Endothelial cell of umbilical vein (primary cell): Measurements from ENCODE around the gene CYP2C19. TPM values are rescaled to one million over a fixed set of nuclear protein-coding genes. Genes with fewer than 3 reads are reported as not detected.

Experiments used
- BruUV-seq: library from RNA; stranded (reverse); fragments of 400-500 nt; replicated peaks from 2 replicates; lab custom pipeline; 2021; lab: Mats Ljungman, UMichigan
- CTCF ChIA-PET: fragments of 300-600, 350-600 bp; sonication (Branson Sonifier 250); formaldehyde crosslinking; loops from one replicate; lab custom pipeline; 2021; ENCODE audit warnings: antibody characterized with exemption, inconsistent platforms; lab: Charles Lee
- POLR2A ChIA-PET: fragments of 300-600, 350-600 bp; sonication (Branson Sonifier 250); formaldehyde crosslinking; loops from one replicate; lab custom pipeline; 2021; ENCODE audit warnings: antibody characterized with exemption, inconsistent platforms; lab: Charles Lee
- DNase-seq: peaks from one replicate; pipeline ENCODE4 v3.0.0-alpha.2; 2011; ENCODE audit warnings: low read depth, low spot score
- FAIRE-seq: peaks from 2 replicates; lab custom pipeline; 2011; peaks lifted over from hg19 to GRCh38; lab: Jason Lieb, UNC
- H2AFZ ChIP-seq: 2 replicates; pipeline ENCODE4 v1.6.0; 2012; ENCODE audit warnings: low read depth, low read length, control low read depth, inconsistent platforms
- H3K27ac ChIP-seq: 2 replicates; pipeline ENCODE4 v1.5.1; 2011; ENCODE audit warnings: low read depth, mild to moderate bottlenecking, control low read depth, low read length, moderate library complexity; ENCODE audit not compliant: insufficient read depth
- H3K27me3 ChIP-seq, 2 experiments: 2 replicates each; pipeline versions ENCODE4 v1.6.0 to v1.6.1; 2011; ENCODE audit warnings: low read length in 2 of 2, mixed read lengths in 1 of 2; ENCODE audit not compliant: control insufficient read depth in 2 of 2, insufficient read depth in 2 of 2
- H3K36me3 ChIP-seq, 2 experiments: 2 replicates in 1 of 2; 3 replicates in 1 of 2; pipeline ENCODE4 v1.5.1; 2011; ENCODE audit warnings: low read length in 2 of 2, mild to moderate bottlenecking in 1 of 2, moderate library complexity in 1 of 2; ENCODE audit not compliant: control insufficient read depth in 2 of 2, insufficient read depth in 2 of 2; ENCODE audit errors: extremely low read depth in 1 of 2
- H3K4me1 ChIP-seq: 3 replicates; pipeline ENCODE4 v1.5.1; 2011; ENCODE audit warnings: mild to moderate bottlenecking, low read length; ENCODE audit not compliant: control insufficient read depth, insufficient read depth; ENCODE audit errors: extremely low read depth
- H3K4me2 ChIP-seq: 2 replicates; pipeline ENCODE4 v1.6.1; 2011; ENCODE audit warnings: low read length, control low read depth, mixed read lengths; ENCODE audit not compliant: insufficient read depth
- H3K4me3 ChIP-seq, 3 experiments: fragments of 200-600 bp in 1 of 3; sonication (generic), shearing (Covaris generic) in 1 of 3; replicated peaks in 1 of 3; 2 replicates each; pipeline ENCODE4 v1.5.1; 2011 to 2016; ENCODE audit warnings: control low read depth in 3 of 3, low read length in 3 of 3, mild to moderate bottlenecking in 2 of 3, inconsistent platforms in 1 of 3, low read depth in 1 of 3, moderate library complexity in 1 of 3; ENCODE audit not compliant: insufficient read depth in 1 of 3
- H3K79me2 ChIP-seq: 2 replicates; pipeline ENCODE4 v1.6.0; 2012; ENCODE audit warnings: low read length, inconsistent platforms; ENCODE audit not compliant: control insufficient read depth, insufficient read depth
- H3K9ac ChIP-seq: replicated peaks from 2 replicates; pipeline ENCODE3; 2011; ENCODE audit warnings: low read length, control low read depth; ENCODE audit not compliant: insufficient read depth; ENCODE audit errors: extremely low read depth
- H3K9me1 ChIP-seq: replicated peaks from 3 replicates; pipeline ENCODE4 v1.6.0; 2011; ENCODE audit warnings: mild to moderate bottlenecking, low read length; ENCODE audit not compliant: control insufficient read depth, insufficient read depth; ENCODE audit errors: extremely low read depth
- H3K9me3 ChIP-seq: replicated peaks from 2 replicates; pipeline ENCODE4 v1.5.1; 2012; ENCODE audit warnings: low read length, inconsistent platforms; ENCODE audit not compliant: control insufficient read depth, insufficient read depth
- H4K20me1 ChIP-seq: replicated peaks from 2 replicates; pipeline ENCODE3; 2011; ENCODE audit warnings: mild to moderate bottlenecking, low read length; ENCODE audit not compliant: control insufficient read depth, insufficient read depth; ENCODE audit errors: extremely low read depth
- CTCF ChIP-seq, 2 donors: IDR thresholded peaks; 1 replicate in 1 of 2; 2 replicates in 1 of 2; pipeline ENCODE4 v1.5.1; 2011; ENCODE audit warnings: low read length in 2 of 2, mild to moderate bottlenecking in 2 of 2, moderate library complexity in 2 of 2, control low read depth in 1 of 2, inconsistent platforms in 1 of 2, low read depth in 1 of 2; ENCODE audit not compliant: insufficient read depth in 1 of 2; ENCODE audit errors: extremely low read depth in 1 of 2
- EZH2 ChIP-seq: IDR thresholded peaks from 2 replicates; pipeline ENCODE4 v1.6.1; 2012; ENCODE audit warnings: borderline replicate concordance, low read depth, mild to moderate bottlenecking, moderate library complexity, low read length, inconsistent platforms; ENCODE audit not compliant: severe bottlenecking
- FOS ChIP-seq: IDR thresholded peaks from 2 replicates; pipeline ENCODE4 v1.6.1; 2011; ENCODE audit warnings: mild to moderate bottlenecking, low read length, moderate library complexity, borderline replicate concordance; ENCODE audit not compliant: insufficient read depth
- GATA2 ChIP-seq: IDR thresholded peaks from 2 replicates; pipeline ENCODE4 v1.7.0; 2011; ENCODE audit warnings: low read depth, mild to moderate bottlenecking, moderate library complexity, mixed read lengths, low read length; ENCODE audit not compliant: insufficient read length, insufficient read depth
- JUN ChIP-seq: IDR thresholded peaks from 2 replicates; pipeline ENCODE4 v1.6.1; 2011; ENCODE audit warnings: borderline replicate concordance, low read depth; ENCODE audit not compliant: insufficient read length, insufficient read depth
- MYC ChIP-seq: IDR thresholded peaks from one replicate; pipeline ENCODE4 v1.6.1; 2011; ENCODE audit warnings: mild to moderate bottlenecking, low read depth, low read length
- POLR2A ChIP-seq: IDR thresholded peaks from 2 replicates; pipeline ENCODE4 v1.6.1; 2012; ENCODE audit warnings: low read depth, mild to moderate bottlenecking, control low read depth, low read length
- POLR2AphosphoS5 ChIP-seq: IDR thresholded peaks from 2 replicates; pipeline ENCODE4 v1.6.1; 2012; ENCODE audit warnings: low read depth, mild to moderate bottlenecking, control low read depth, low read length, moderate library complexity; ENCODE audit not compliant: insufficient read depth
- dilution Hi-C: fragments of 300-500 bp; cut with MboI; formaldehyde crosslinking; loops from one replicate; pipeline ENCODE4 v1.15.0; 2019; ENCODE audit warnings: low sequenced_read_pairs; ENCODE audit not compliant: extremely low pct_ligation_motif_present
- intact Hi-C: fragments of 100-400 bp; cut with micrococcal nuclease; formaldehyde crosslinking; loops from one replicate; pipeline ENCODE4 v1.10.0; 2022
- polyA plus RNA-seq, 4 experiments: library from polyadenylated mRNA; depleted of rRNA in 3 of 4; stranded (reverse) in 3 of 4; unstranded in 1 of 4; fragments of >200 nt; gene quantifications; 2 replicates each; pipeline versions ENCODE4 v1.2.1 to v1.2.3, GENCODE V29; 2011 to 2012; ENCODE audit warnings: missing spikeins in 1 of 4
- total RNA-seq: library from RNA; stranded (reverse); gene quantifications from 2 replicates; pipeline ENCODE4 v1.2.3, GENCODE V29; 2021
- TF ChIP-seq, protein P1 (sequence below): IDR thresholded peaks from 2 replicates; pipeline ENCODE4 v1.6.1; 2011; ENCODE audit not compliant: insufficient read depth, insufficient read length

The CYP2C19 gene
- total and polyA plus RNA-seq, 2 donors (not counting 3 experiments of a cell fraction or from before 2014, with no cell fraction given): not detected

DNA sequence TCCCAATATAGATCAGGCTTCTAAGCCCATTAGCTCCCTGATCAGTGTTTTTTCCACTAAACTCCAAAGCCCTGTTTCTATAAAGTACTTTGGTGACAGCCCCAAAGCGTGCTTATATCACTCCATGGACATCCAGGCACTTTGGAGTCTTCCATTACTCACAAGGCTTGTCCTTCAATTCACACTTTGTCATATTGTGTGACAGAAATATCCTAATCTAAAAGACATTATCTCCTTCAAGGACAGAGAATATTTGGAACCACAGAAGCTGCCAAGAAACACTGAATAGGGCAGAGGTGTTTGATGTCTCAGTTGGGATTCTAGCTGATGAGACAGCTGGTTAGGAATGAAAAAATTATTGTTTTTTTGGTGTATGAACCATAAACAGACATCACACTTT lies 18.4 kb downstream of the CYP2C19 start:
- Histone ChIP-seq H3K9ac (no peak overlapping the region), H3K27me3 (no peaks in the 10 kb centered on the region), H3K36me3 (no peaks in the 10 kb centered on the region), H3K4me3 (no peak overlapping the region), H3K9me3 (no peaks in the 10 kb centered on the region), H3K9me1 (no peaks in the 10 kb centered on the region), H3K4me1 (no peaks in the 10 kb centered on the region), H3K4me2 (no peak overlapping the region), H3K79me2 (no peaks in the 10 kb centered on the region), H4K20me1 (no peaks in the 10 kb centered on the region), H3K27ac (no peak overlapping the region), H2AFZ (no peak overlapping the region)
- ChIA-PET POLR2A (no interaction called here), CTCF (no interaction called here)
- BruUV-seq: no TSS peak
- TF ChIP-seq, protein P1, sequence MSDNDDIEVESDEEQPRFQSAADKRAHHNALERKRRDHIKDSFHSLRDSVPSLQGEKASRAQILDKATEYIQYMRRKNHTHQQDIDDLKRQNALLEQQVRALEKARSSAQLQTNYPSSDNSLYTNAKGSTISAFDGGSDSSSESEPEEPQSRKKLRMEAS: no peak
- TF ChIP-seq EZH2 (no peak), GATA2 (no peak), CTCF (IDR thresholded peaks at IDR 0.05; ENCODE audit: extremely low read depth in 1 of 2, insufficient read depth in 1 of 2, low read depth in 1 of 2, low read length in 2 of 2) (no peak), FOS (no peak), POLR2AphosphoS5 (no peak), MYC (no peak), JUN (no peak), POLR2A (no peak)
- FAIRE-seq (no peak), DNase-seq (no peak)
- intact Hi-C loops (no loop called here), dilution Hi-C loops (no loop called here)
